8988T (cell line): ENCODE measurements around the gene ASPSCR1.

ENCODE experiments used
- DNase-seq: peaks from one replicate; pipeline ENCODE4 v3.0.0; 2011

ASPSCR1 gene

GRCh38 chr17:82043507-82043906, 66.1 kb downstream of the ASPSCR1 start:
- no peak for DNase-seq

GRCh38 chr17:82045936-82046484, 68.6 kb downstream of the ASPSCR1 start:
- DNase-seq: no peak

DNA sequence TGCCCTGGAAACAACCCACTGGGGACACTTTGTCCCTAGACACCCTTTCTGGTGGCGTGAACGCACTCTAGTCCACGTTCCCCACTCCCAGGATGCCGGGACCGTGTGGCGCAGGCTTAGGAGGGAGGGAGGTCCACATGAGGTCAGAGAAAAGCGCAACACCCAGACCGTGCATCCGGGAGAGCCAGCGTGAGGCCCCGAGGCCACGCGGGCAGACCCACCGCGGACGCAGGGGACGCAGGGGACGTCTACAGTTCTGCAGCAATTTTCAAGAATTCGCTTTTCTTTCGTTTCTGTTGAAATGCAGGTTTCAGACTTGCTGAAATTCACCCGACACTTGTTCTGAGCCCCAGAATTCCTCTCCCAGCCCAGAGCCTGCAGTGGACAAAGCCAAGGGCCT, 69.5 kb downstream of the ASPSCR1 start:
- DNase-seq: no peak

- no peak for DNase-seq
These were observed 70.0 kb downstream of the ASPSCR1 start for GRCh38 chr17:82047379-82047778.

DNA sequence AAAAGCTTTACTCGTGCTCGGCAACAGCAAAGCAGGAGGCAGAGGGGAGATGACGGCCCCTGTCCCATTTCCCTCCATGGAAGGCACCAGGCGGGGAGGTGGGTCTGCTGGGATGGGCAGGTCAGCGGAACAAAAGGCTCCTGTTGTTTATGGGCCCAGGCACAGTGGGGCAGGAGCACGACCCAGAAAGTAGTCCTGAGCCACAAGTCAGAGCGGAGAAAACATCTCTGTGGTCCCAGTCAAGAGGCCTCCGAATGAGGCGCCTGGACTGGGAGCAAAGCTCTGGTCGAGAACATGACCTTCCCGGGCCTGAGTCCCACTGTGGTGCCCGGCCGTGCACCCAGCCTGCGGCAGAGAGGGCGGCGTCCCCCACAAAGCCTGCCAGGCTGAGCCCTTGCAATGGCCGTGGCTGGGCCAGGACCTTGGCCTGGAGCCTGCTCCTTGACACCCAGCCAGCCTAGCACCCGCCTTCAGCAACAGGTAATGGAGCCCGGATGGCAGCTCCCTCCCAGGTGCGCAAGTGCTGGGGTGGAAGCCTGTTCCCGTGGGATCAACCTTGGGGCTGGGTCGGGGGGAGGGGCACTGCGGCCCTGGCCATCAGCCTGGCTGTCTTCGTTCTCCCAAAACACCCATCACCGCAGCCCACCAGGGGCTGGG, 70.6 kb downstream of the ASPSCR1 start:
- no peak for DNase-seq

DNA sequence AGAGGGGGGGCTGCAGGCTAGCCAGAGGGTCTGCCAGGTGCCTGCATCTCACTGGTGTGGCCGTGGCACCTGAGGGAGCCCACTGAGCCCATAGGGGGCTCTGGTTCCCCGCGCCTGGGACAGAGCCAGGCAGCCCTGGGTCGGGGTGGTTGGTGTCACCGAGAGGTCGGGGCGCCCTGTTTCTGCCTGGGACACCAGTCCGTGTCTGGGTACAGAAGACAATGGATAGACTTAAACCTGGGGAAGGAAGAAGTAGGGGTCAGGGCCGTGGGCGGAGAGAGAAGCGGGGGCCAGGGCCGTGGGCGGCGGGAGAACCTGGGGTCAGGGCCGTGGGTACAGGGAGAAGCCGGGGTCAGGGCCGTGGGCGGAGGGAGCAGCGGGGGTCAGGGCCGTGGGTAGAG, 71.1 kb downstream of the ASPSCR1 start:
- no peak for DNase-seq

DNA sequence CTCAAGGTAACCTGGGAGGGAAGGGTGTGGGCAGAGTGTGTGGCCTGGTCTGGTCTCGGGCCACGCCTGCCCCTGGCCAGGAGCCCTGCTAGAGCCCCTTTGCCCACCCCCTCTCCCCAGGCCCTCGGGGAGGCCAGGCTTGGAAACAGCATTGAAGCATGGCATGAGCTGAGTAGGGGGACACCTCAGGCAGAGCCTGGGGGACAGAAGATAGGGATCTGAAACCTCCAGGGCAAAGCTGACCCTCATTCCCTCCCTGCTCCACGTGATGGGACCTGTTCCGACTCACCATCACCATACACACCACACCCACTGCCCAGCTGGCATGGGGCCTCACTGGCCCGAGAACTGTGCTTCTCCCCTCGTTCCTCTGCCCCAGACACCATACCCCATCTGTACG, 71.7 kb downstream of the ASPSCR1 start:
- no peak for DNase-seq

- DNase-seq: no peak
These were observed 72.1 kb downstream of the ASPSCR1 start for GRCh38 chr17:82049521-82049971.

DNA sequence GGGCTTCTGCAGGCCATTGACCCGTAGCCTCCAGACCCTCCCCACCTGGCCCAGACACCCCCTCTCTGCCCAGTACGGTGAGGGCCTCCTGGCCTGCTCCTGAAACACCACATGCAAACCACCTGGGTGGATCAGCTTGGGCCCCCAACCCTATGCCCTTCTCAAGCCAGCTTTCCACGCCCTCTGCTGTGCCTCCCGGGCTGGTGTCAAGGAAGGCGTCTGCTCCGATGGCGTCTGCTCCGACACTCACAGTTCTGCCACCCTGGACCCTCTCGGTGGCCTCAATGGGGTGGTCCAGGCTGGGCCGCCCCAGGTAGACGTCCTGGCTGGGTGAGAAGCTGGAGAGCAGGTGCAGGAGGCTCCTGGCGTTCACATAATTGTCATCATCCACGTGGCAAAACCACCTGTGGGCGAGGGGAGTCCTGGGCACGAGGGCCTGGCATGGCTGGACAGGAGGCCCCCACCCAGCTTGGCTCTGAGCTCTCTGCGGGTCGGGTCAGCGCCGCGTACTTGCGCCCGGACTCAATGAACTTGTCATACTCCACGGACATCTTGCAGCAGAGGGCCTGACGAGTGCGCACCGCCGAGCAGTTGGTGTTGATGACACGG, 72.8 kb downstream of the ASPSCR1 start:
- no peak for DNase-seq

DNA sequence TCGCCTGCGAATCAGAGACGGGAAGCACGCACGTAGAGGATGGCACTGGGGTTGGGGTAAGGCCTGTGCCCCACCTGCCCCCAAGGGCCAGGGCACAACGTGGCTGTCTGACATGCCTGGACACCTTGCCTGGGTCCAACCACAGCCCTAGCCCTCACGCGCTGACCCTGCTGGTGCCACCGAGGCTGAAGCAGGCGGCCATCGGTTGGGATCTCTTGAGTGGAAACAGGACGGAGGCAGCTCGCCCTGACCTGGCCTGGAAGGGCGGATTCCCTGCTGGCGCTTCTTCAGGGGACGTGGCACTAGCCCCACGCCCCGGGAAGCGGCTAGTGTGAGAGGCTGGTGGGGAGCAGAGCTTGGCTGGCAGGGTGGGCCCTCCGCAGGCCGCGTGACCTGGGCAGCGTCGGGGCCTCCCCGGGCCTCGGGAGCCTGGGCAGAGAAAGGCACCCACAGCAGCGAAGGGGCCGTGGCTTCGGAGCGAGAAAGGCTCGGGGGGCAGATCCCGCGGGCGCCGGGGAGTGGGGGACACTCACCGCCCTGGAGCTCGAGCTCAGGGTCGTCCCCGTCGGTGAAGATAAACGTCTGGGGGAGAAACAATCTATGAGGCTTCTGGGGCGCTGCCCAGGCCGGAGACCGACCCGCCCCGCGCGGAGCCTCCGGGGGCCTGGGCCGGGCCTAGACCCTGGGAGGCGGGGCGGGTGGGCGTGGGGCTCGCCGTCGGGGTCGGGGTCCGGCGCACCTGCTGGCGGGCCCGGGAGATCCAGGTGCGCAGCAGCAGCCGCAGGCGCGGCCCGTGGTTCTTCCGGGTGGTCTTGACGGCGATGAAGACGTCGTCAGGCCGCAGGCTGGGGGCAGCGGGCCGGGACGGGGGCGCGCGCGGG, 73.6 kb downstream of the ASPSCR1 start:
- no peak for DNase-seq

DNA sequence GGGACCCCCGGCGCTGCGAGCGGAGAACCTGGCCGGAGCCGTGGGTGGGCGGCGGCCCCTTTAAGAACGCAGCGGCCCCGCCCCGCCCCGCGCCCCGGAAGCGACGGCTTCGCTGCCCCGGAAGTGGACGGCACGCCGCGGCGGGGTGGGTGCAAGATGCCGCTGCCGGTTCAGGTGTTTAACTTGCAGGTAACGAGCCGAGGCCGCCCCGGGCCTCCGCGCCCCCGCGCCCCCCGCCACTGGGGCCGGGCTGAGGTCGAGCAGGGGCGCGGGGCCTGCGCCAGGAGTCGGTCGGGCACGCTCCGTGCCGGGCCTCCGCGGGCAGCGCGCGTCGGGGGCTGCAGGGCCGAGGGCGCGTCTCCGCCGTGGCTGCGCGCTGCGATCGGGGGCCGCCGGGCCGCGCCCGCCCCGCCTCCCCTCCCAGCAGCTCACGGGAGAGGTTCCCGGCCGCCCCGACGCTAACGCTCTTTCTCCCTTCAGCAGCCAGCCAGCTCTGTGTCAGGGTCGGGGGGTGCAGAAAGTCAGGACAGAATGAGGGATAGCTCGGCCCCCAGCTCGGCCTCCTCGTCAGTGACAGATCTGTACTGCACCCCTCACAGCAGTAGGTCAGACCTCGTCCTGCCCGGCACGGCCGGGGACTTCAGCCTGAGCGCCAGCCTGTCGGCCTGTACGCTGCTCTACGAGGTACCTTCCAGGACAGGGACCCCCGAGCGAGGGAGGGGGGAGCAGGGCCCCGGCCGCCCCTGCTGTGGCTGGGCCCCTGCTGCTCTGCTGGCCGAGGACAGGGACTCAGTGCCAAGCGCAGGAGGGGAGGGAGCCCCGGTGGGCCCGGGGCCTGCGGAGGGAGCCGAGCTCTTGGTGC, 74.6 kb downstream of the ASPSCR1 start, which contains the start of the genes GPS1 and RFNG:
TSS of gene GPS1 (plus strand) at position 123 of the 862 bp plus-strand sequence. CDS start at position 157, 34 bp downstream.
TSS of gene RFNG (minus strand) at position 36 of the 862 bp plus-strand sequence. CDS start 45 bp downstream, outside the sequence.
- DNase-seq: peak; percentile 96

- DNase-seq: no peak
These were observed 75.2 kb downstream of the ASPSCR1 start for GRCh38 chr17:82052638-82053059.

DNA sequence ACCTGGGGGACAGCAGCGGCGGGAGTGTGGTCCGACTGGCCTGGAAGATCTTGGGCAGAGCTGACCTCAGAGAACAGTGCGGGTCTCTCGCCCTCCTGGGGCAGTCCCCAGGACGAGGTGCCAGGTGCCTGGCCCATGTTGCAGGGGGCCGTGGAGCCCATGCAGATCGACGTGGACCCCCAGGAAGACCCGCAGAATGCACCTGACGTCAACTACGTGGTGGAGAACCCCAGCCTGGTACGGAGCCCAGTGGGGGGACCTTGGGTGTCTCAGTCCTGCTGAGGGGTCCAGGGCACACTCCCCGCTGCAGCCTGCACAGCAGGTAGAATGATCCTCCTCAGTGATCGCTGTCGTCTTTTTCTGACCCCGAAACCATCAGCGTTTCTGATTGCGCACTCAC, 75.7 kb downstream of the ASPSCR1 start:
- DNase-seq: no peak

- no peak for DNase-seq
These were observed 76.3 kb downstream of the ASPSCR1 start for GRCh38 chr17:82053556-82054263.

DNA sequence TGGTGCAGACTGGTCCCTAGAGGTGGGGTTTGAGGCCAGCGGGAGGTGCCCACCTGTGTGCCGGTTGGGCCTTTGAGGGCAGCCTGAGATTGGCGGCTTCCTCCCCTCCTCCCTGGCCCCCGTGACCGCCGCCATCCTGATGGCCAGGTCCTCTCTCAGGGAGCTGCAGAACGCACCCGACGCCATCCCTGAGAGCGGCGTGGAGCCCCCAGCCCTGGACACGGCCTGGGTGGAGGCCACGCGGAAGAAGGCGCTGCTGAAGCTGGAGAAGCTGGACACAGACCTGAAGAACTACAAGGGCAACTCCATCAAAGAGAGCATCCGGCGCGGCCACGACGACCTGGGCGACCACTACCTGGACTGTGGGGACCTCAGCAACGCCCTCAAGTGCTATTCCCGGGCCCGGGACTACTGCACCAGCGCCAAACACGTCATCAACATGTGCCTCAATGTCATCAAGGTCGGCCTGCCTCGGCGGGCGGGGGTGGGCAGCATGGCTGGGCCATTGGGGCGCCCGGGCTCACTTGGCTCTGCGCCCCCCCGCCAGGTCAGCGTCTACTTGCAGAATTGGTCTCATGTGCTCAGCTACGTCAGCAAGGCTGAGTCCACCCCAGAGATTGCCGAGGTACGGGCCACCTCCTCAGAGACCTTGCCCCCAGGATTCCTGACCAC, 77.1 kb downstream of the ASPSCR1 start:
- DNase-seq: no peak

- no peak for DNase-seq
These were observed 77.9 kb downstream of the ASPSCR1 start for GRCh38 chr17:82055023-82055964.

GRCh38 chr17:82055965-82056728, 78.7 kb downstream of the ASPSCR1 start:
- no peak for DNase-seq

GRCh38 chr17:82056729-82057621, 79.5 kb downstream of the ASPSCR1 start:
- DNase-seq: no peak
